Stimulated activated CD8-positive, alpha-beta memory T cell treated with anti-CD3 and anti-CD28 coated beads, Interleukin-15, amount 100 ng/mL, for 4 hours (primary cell): ENCODE data around the gene FHOD3.

Experiments used
- DNase-seq, 2 donors: peaks; one replicate each; pipeline ENCODE4 v3.0.0-alpha.2; 2020; ENCODE audit warnings: low read depth in 2 of 2

Gene FHOD3

DNA sequence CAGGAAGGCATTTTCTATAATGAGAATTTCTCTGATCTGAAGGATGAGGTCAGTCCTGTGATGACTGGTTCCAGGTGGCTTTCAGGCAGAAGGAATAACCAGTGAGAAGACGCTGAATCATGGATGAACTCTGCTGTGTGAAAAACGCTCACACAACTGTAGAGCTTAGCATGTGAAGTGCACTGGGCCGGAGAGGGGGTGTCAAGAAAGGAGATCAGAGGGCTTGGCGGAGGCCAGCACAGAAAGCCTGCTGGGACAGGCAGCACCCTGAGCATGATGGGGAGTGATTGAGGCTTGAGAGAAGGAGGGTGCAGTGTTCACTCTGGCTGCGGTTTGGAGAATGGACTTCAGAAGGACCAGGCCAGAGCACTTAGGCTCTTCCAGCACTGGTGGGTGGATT, 294.8 kb downstream of the FHOD3 start:
- no peak for DNase-seq

GRCh38 chr18:36593001-36593400, 295.5 kb downstream of the FHOD3 start:
- no peak for DNase-seq

GRCh38 chr18:36593641-36594040, 296.1 kb downstream of the FHOD3 start:
- DNase-seq: no peak

DNA sequence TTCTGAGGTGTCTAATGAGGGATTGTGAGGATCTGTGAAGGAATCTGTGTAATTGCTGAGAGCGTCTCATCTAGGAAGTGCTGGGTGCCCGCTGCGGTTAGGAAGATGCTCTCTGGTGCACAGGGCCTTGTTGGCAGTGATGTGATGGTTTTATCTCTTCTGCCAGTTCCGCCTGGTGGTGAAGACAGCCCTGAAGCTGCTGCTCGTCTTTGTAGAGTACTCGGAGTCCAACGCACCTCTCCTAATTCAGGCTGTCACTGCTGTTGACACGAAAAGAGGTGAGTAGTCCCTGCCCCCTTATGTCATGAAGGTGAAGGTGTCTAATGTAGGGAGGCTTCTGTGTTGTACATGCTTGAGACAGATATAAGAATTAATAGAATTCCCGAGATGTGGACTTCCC, 297.1 kb downstream of the FHOD3 start:
- DNase-seq: no peak

GRCh38 chr18:36595046-36595817, 297.7 kb downstream of the FHOD3 start:
- no peak for DNase-seq

GRCh38 chr18:36595818-36596215, 298.3 kb downstream of the FHOD3 start:
- DNase-seq: no peak

- no peak for DNase-seq
These were observed 300.1 kb downstream of the FHOD3 start for GRCh38 chr18:36597636-36598035.

- no peak for DNase-seq
These were observed 303.0 kb downstream of the FHOD3 start for GRCh38 chr18:36600548-36600947.

DNA sequence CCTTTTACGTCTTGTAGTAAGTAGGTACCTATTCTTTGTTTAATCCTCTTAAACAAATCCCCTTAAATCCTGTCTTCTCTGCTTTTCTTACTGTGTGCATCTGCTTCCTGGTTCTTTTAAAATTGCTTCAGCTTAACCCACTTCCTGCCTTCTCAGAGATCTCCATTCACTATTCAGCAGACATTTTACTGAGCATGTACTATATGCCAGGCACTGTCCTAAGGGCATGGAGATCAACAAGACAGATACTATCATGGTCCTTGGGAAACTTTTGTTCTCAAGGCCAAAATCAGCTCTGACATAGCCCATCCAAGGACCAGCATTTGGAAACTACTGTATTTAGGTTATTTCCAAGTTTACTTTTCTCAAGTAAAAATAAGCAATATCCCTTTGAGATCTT, 303.8 kb downstream of the FHOD3 start:
- DNase-seq: no peak

- DNase-seq: no peak
These were observed 304.6 kb downstream of the FHOD3 start for GRCh38 chr18:36602071-36602470.

GRCh38 chr18:36602620-36603019, 305.1 kb downstream of the FHOD3 start:
- no peak for DNase-seq

- DNase-seq: no peak
These were observed 310.6 kb downstream of the FHOD3 start for GRCh38 chr18:36608107-36608506.

DNA sequence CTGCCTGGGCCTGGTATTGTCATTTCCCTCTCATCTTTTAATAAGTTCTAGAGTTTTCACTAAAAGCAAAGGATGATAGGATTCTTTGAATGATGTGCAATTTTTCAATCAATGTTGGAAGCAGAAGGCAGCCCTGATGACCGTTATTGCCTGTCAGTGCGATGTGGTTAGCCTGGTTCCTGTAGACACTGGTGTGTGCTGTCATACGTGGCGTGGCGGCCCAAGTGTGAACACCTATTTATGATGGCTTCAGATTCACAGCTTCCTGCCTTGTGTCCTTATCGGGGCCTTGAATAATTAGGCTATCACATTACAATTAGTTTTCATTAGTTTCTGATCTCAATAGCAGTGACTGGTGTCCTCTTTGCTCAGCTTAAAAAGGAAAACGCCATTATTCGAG, 312.7 kb downstream of the FHOD3 start:
- no peak for DNase-seq

DNA sequence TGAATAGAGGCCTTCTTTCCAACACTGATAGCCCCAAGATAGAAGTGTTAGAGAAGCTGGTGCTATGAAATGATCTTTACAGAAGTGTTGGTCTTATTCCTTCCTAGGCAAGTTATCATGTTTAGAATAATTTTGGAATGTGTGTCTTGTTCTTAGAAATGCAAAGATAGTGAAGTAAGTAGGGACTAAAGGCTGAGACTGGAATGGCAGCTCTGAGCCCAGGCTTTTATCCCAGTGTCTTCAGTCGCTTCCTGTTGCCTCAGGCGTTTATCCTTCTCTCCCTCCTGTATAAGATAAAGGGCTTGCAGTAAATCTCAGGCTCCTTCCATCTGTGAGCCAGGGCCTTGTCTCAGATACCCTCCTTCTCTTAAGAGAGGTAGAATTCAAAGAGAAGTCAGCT, 313.1 kb downstream of the FHOD3 start:
- DNase-seq: no peak

GRCh38 chr18:36613069-36613468, 315.6 kb downstream of the FHOD3 start:
- DNase-seq: no peak

DNA sequence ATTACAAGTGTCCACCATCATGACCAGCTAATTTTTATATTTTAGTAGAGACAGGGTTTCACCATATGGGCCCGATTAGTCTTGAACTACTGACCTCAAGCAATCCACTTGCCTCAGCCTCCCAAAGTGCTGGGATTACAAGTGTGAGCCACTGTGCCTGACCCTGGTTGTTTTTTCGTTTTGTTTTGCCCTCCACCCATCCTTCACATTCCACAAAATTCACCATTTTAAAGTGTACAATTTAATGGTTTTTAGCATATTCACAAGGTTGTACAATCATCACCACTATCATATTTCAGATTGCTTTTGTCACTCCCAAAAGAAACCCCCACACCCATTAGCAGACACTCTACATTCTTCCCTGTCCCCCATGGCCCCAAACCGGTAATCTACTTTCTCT, 316.3 kb downstream of the FHOD3 start:
- no peak for DNase-seq

- no peak for DNase-seq
These were observed 323.3 kb downstream of the FHOD3 start for GRCh38 chr18:36620788-36621187.

DNA sequence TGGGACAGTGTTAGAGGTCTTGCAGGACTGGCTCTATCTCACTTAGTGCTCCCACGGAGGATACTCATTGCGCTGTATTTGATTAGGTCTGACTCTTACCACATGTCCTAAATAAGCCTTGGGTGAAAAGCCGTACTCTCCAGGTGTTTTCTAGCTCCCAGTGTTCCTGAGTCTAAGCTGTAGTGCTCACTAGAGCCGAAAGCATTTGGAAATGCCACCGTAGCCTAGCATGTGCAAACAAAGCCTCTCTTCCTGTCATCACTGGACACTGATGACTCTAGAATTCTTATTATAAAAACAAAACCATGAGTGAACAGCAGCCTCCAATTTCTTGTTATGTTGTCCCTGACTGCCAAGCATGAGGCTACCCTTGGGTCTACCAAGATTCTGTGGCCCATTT, 325.1 kb downstream of the FHOD3 start:
- no peak for DNase-seq

DNA sequence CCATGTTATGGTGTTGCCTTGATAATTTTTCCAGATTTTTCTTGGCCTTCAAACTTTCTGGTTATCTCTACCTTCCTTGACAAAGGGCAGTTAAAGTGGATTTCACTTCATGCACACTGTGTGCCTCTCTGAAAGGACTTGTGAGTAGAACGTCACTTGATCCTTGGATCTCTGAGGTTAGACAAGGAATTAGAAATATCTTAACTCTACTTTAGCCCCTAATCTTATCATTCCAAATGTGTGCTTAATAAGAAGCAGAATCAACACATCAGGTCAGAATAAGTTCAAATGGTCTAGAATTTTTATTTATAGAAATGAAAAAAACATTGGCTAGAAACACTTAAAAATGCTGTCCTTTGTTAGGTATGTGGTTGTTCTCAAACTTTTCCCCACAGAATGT, 325.6 kb downstream of the FHOD3 start:
- DNase-seq: no peak

DNA sequence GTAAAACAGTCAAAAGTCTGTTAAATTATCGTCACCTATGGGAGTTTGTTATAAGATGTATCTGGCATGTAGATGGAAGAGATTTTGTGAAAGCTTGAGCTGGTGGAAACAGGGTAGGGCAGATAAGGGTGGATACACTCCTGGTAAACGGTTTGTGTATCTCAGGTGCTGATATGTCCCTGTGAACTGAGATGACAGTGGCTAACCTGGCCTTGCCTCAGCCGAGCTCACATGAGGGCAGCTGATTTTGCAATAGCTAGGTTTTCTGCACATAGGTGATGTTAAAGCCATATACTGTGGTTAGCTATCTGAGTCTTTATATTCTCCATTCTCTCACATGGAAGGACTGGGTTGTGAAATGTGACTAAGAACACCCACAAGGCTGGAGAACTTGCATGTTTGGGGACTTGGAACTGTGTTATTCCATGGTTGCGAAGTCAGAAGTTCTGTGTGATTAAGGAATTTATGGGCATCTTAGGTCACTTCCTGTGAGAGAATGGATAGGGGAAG, 326.2 kb downstream of the FHOD3 start:
- no peak for DNase-seq

- DNase-seq: no peak
These were observed 327.1 kb downstream of the FHOD3 start for GRCh38 chr18:36624451-36625167.

DNA sequence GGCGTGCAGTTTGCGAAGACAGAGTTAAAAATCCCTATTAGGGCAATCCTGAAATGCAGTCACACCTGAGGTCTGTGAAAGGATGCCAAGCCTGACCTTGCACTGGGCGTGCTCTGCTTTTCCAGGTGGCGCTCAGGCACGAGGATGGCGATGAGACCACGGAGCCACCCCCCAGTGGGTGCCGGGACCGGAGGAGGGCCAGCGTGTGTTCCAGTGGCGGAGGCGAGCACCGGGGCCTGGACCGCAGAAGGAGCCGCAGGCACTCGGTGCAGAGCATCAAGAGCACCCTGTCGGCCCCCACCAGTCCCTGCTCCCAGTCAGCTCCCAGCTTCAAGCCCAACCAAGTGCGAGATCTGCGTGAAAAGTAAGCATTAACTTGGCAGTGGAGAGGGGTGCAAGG, 327.9 kb downstream of the FHOD3 start:
- DNase-seq: no peak

GRCh38 chr18:36627637-36628036, 330.1 kb downstream of the FHOD3 start:
- DNase-seq: no peak
